GM18951 (cell line): ENCODE data around the gene BATF.

Source experiments
- POLR2A ChIP-seq: IDR thresholded peaks from 4 replicates; pipeline ENCODE4 v1.6.1; 2011; ENCODE audit warnings: mild to moderate bottlenecking; ENCODE audit not compliant: insufficient read length, insufficient read depth; ENCODE audit errors: extremely low read depth
- in situ Hi-C: fragments of 300-500 bp; cut with MboI; formaldehyde crosslinking; loops from one replicate; pipeline ENCODE4 v1.12.0; 2022; ENCODE audit warnings: low sequenced_read_pairs, mixed read lengths, inconsistent platforms; ENCODE audit not compliant: unreplicated experiment

The BATF gene

DNA sequence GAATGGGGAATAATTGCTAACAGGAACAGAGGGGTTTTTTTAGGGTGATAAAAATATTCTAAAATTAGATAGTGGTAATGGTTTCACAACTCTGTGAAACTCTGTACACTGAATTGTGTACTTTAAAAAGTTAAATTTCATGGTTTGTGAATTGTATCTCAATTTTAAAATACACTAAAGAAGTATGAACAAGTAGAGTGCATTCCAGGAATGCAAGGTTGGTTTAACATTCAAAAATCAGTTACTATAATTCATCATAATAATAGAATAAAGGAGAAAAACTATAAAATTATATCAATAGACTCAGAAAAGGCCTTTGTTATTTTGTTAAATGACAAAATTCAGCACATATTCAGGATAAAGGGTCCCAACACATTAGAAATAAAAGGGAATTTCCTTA lies 11.1 kb upstream of the BATF start:
- no peak for TF ChIP-seq POLR2A
- in situ Hi-C loops = no loop called here

DNA sequence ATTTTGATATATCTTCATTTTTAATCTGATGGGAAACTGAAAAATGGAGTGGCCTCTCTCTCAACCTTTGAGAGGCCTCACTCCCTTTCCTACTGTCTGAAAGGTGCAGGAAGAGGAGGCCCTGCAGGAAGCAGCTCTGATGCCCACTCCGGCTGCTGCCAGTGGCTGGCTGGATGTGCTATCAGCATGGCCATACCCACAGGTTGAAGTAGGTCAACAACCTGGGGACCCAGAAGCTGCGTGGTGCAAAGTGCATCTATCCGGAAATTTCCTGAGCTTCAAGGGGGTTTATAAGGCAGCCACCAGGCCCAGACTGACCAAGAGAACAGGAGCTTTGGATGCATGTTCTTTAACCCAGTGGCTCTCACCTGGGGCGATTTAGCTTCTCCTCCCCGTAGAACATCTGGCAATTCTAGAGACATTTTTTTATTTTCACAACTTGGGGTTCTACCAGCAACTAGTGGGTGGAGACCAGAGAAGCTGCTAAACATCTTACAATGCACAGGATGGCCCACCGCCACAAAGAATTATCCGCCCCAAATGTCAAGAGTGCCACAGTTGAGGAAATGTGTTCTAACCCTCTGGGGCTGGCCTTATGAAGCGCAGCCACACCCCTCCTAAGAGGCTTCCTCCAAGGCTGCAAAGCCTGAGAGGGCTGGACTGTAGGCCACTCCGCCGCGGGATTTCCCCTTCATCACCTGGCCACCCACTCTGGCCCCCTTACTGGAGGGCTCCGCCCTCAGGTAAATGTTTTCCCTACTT lies 8.2 kb upstream of the BATF start:
- in situ Hi-C loops = no loop called here
- TF ChIP-seq POLR2A = no peak

GRCh38 chr14:75514673-75515628 lies 7.3 kb upstream of the BATF start:
- in situ Hi-C loops = no loop called here

DNA sequence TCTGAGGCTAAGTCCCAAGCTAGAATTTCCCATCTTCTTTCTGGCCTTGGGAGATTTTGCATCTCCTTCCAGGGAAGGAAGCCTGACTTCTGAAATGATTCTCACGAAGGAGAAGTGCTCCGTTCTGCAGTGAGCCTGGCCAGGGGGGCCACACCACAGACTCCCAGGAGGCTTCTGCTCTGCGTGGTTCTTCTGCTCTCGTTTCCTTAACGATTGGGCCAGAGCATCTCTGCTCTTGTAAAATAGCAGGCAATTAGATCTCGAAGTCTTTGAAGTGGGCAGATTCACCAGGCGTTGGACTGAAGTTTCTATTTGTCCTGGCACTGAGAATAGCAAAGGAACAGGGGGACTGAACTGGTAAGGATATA lies 6.7 kb upstream of the BATF start:
- TF ChIP-seq POLR2A = no peak
- in situ Hi-C loops = no loop called here

More at GRCh38 chr14:75514673-75515628, 7.3 kb upstream of the BATF start:
- no peak for TF ChIP-seq POLR2A

GRCh38 chr14:75518625-75519024 lies 3.6 kb upstream of the BATF start:
- in situ Hi-C loops = no loop called here
- no peak for TF ChIP-seq POLR2A

GRCh38 chr14:75519394-75519793 lies 2.9 kb upstream of the BATF start:
- no peak for TF ChIP-seq POLR2A
- in situ Hi-C loops = no loop called here

DNA sequence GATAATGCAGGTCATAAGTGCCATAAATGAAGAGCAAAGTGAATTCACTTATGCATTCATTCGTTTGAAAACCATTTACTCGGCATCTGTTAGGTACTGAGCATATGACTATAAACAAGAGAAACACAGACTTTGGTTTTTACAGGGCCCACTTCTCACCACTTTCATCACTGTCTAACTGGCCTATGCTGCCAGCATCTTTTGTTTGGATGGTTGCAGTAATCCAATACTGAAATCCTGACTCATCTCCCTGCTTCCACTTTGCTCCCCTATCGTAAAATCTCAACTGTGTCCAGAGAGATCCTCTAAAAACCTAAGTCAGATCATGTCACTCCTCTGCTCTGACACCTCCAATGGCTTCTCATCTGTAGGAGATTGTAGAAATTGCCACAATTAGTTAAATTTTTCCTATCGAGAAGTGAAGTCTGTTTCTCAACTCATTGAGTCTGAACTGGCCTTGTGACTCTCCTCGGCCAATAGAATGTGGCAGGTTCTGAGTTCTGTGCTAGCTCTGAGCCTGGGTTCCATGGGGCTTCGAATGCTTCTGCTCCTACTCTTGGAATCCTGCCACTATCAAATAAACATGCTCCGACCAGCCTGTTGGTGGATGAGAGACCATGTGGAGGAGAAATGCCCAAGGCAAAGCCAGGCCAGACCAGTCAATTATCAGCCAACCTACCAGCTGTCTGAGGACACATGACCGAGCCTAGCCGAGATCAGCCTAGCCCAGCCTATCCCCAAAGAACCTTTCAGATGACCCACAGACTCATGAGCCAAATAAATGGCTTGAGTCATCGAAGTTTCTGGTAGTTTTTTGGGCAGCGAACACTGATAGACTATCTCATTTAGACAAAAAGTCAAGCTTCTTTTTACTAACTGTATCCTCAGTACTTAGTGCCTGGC lies 2.2 kb upstream of the BATF start:
- TF ChIP-seq POLR2A = no peak
- in situ Hi-C loops = loop anchor here (5.0 kb wide), 1 partner anchor 37 kb away; no protein-coding TSS in a partner anchor

DNA sequence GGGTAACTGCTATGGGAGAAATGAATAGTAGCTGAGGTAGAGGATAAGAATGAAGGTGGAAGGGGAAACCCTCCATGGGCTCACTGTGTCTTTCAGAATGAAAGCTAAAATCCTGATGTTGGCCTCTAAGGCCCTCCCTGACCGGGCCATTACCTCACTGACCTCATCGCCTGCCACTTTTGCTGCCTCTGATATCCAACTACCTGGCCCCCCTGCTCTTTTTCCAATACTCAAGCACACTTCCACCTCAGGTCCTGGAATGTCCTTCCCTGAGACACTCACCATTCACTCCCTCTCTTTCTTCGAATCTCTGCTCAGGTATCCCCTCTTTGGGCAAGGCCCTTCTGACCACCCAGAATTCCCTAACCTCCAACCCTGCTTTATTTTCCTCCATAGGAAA lies 1.4 kb upstream of the BATF start:
- in situ Hi-C loops = loop anchor here (5.0 kb wide), 1 partner anchor 36 kb away; no protein-coding TSS in a partner anchor
- TF ChIP-seq POLR2A = no peak

DNA sequence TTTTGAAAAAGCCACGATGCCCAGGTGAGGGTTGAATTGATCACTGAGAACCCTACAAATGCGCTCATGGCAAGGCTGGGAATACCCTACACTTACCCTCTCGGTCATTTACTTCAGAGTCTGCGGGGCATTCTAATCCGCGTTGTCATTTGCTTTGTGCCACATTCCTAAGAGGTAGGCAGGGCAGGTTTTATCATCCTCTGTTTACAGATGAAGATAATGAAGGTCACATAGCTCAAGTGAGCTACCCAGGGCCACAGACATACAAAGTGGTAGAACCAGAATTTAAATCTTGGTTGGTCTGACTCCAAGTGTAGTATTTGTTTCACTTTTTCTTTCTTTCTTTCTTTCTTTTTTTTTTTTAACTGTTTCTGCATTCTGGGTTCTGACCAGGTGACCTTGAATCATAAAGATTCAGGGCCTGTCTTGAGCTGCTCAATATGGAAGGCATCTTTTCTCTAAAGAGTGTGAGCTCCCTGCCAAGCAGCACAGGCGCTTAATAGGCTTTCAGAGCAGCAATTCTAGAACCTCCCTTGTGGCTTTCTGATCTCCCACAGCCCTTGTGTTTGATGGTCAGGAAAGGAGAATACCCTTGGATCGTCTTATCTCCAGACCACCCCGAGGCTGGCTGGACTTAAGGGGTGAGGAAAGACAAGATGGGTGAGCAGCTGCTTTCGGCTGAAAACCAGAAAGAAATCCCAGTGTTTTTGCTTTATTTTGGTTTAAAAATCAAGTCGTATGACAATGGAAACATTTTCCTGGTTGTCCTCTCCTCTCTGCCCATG lies 662 bp upstream of the BATF start:
- TF ChIP-seq POLR2A = no peak
- in situ Hi-C loops = loop anchor here (5.0 kb wide), 1 partner anchor 36 kb away; no protein-coding TSS in a partner anchor

GRCh38 chr14:75522983-75523318 lies 682 bp downstream of the BATF start:
- in situ Hi-C loops = loop anchor here (5.0 kb wide), 1 partner anchor 34 kb away; no protein-coding TSS in a partner anchor
- no peak for TF ChIP-seq POLR2A

DNA sequence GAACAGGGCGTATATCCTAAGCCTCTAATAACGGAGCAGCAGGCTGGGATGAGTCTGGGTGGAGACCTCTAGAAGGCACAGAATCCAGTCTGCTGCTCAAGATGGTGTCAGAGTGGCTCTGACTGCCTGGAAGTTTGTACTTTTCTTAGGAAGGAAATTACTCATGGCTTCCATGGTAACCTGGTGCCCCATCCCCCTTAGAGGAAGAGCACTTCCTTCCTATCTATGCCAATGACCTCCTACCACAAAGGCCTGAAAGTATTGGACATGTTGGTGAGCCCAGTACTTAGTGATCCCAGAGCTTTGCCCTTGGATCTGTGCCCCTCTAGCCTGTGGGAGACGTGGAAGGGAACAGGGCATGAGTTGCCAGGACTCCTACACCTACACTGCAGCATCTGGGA lies 1.5 kb downstream of the BATF start:
- TF ChIP-seq POLR2A = no peak
- in situ Hi-C loops = loop anchor here (5.0 kb wide), 1 partner anchor 34 kb away; no protein-coding TSS in a partner anchor

DNA sequence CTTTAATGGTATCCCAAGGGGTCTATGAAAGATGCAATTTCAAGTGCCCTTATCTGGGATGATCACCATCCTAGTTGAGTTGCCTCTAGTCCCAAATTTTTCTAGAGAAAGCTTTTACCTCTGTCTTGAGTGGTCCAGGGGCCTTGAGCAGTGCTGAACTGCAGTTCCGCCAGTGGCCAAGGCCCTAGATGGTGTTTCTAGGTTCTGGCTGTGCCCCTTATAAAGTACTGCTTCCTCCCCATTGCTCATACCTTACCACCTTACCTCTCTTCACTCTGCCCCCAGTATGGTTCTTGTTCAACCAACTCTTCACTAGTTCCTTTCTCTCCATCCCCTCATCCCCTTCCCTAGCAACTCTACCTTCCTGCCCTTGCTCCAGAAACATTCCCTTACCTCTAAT lies 3.7 kb downstream of the BATF start:
- TF ChIP-seq POLR2A = no peak
- in situ Hi-C loops = no loop called here

- in situ Hi-C loops = no loop called here
Observed at GRCh38 chr14:75527449-75528163, 5.3 kb downstream of the BATF start.

More at GRCh38 chr14:75527449-75528163, 5.3 kb downstream of the BATF start:
- TF ChIP-seq POLR2A = no peak
